Measurements from ENCODE around the gene ABCD1. TPM values are rescaled to one million over a fixed set of nuclear protein-coding genes. Genes with fewer than 3 reads are reported as not detected.

Gene ABCD1
- total RNA-seq, 1 experiment from 2014 or later = 86.6 TPM

- CTCF ChIA-PET = no interaction called here
- intact Hi-C loops (cut with micrococcal nuclease; ENCODE audit: unreplicated experiment) (no loop called here), in situ Hi-C loops (cut with HindIII; ENCODE audit: low pct_unique_long_range_greater_than_20kb, low sequenced_read_pairs) (no loop called here)
- Histone ChIP-seq H3K36me3 (ENCODE audit: control insufficient read depth, insufficient read depth, low read length) (no peaks in the 10 kb centered on the region; the same call in 1 of the 2 replicates), H3K4me1 (ENCODE audit: control insufficient read depth, insufficient read depth, low read length) (no peaks in the 10 kb centered on the region), H3K27ac (ENCODE audit: low read length) (no peak overlapping the region), H3K27me3 (ENCODE audit: control insufficient read depth, insufficient read depth, low read length) (no peaks in the 10 kb centered on the region), H3K4me3 (ENCODE audit: low read depth in 2 of 2, low read length in 2 of 2) (no peak overlapping the region), H3K9me3 (ENCODE audit: control insufficient read depth, insufficient read depth, low read depth, low read length) (no peaks in the 10 kb centered on the region)
- POLR2A ChIA-PET = no interaction called here
- no peak for DNase-seq (ENCODE audit: low read depth, low spot score)
- no TSS peak for BruUV-seq (replicated peaks)
- TF ChIP-seq POLR2AphosphoS5 (IDR thresholded peaks at IDR 0.05; ENCODE audit: low read depth, low read length) = no peak
- TF ChIP-seq, protein P1, sequence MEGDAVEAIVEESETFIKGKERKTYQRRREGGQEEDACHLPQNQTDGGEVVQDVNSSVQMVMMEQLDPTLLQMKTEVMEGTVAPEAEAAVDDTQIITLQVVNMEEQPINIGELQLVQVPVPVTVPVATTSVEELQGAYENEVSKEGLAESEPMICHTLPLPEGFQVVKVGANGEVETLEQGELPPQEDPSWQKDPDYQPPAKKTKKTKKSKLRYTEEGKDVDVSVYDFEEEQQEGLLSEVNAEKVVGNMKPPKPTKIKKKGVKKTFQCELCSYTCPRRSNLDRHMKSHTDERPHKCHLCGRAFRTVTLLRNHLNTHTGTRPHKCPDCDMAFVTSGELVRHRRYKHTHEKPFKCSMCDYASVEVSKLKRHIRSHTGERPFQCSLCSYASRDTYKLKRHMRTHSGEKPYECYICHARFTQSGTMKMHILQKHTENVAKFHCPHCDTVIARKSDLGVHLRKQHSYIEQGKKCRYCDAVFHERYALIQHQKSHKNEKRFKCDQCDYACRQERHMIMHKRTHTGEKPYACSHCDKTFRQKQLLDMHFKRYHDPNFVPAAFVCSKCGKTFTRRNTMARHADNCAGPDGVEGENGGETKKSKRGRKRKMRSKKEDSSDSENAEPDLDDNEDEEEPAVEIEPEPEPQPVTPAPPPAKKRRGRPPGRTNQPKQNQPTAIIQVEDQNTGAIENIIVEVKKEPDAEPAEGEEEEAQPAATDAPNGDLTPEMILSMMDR (IDR thresholded peaks at IDR 0.05) = no peak
- no peak for TF ChIP-seq SIN3A (IDR thresholded peaks at IDR 0.05; ENCODE audit: borderline replicate concordance, insufficient read depth, low read depth, low read length)
- TF ChIP-seq, protein P2, sequence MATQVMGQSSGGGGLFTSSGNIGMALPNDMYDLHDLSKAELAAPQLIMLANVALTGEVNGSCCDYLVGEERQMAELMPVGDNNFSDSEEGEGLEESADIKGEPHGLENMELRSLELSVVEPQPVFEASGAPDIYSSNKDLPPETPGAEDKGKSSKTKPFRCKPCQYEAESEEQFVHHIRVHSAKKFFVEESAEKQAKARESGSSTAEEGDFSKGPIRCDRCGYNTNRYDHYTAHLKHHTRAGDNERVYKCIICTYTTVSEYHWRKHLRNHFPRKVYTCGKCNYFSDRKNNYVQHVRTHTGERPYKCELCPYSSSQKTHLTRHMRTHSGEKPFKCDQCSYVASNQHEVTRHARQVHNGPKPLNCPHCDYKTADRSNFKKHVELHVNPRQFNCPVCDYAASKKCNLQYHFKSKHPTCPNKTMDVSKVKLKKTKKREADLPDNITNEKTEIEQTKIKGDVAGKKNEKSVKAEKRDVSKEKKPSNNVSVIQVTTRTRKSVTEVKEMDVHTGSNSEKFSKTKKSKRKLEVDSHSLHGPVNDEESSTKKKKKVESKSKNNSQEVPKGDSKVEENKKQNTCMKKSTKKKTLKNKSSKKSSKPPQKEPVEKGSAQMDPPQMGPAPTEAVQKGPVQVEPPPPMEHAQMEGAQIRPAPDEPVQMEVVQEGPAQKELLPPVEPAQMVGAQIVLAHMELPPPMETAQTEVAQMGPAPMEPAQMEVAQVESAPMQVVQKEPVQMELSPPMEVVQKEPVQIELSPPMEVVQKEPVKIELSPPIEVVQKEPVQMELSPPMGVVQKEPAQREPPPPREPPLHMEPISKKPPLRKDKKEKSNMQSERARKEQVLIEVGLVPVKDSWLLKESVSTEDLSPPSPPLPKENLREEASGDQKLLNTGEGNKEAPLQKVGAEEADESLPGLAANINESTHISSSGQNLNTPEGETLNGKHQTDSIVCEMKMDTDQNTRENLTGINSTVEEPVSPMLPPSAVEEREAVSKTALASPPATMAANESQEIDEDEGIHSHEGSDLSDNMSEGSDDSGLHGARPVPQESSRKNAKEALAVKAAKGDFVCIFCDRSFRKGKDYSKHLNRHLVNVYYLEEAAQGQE (IDR thresholded peaks at IDR 0.05; ENCODE audit: insufficient read depth in 1 of 2, low read depth in 2 of 2, low read length in 1 of 2) = no peak
- ATAC-seq = no peak
Measured at GRCh38 chrX:153701706-153702105, 22.9 kb upstream of the ABCD1 start.

DNA sequence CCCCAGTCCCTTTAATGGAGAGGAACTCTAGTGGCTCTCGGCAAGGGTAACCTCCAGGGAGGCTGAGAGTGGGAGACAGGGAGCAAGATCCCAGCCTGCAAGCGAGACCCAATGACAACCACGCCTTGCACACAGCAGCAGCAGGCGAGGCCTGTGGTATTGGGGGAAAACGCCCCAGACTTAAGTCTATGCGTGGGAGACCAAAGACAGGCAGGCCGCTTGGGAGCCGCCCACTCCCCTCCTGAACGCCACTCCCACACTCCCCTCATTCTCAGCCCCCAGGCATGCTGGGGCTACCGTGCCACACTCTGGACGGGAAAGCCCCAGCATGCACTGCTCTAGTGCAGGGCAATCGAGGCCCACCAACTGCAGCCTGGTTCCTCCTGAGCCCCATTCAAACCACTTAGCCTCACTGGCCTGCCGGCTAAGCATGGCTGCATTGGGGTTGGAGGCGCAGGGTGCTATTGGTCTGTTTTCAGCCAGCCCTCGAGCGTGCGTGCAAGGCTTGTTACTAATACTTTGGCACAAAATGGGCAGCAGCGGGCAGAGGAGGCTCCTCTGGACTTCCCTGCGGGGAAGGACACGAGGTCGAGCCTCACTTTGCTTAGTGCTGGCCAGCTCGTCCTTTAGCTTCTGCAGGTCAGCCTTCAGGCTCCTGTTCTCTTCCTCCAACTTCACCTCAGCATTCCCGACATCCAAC is 22.2 kb upstream of the ABCD1 start:
- ATAC-seq = no peak
- no TSS peak for BruUV-seq (replicated peaks)
- DNase-seq (ENCODE audit: low read depth, low spot score) = no peak
- Histone ChIP-seq H3K36me3 (ENCODE audit: control insufficient read depth, insufficient read depth, low read length) (no peaks in the 10 kb centered on the region; the same call in 1 of the 2 replicates), H3K4me1 (ENCODE audit: control insufficient read depth, insufficient read depth, low read length) (no peaks in the 10 kb centered on the region), H3K27ac (ENCODE audit: low read length) (no peak overlapping the region), H3K9me3 (ENCODE audit: control insufficient read depth, insufficient read depth, low read depth, low read length) (no peaks in the 10 kb centered on the region), H3K4me3 (ENCODE audit: low read depth in 2 of 2, low read length in 2 of 2) (no peak overlapping the region), H3K27me3 (ENCODE audit: control insufficient read depth, insufficient read depth, low read length) (no peaks in the 10 kb centered on the region)
- CTCF ChIA-PET = no interaction called here
- POLR2A ChIA-PET = no interaction called here
- in situ Hi-C loops (cut with HindIII; ENCODE audit: low pct_unique_long_range_greater_than_20kb, low sequenced_read_pairs) (no loop called here), intact Hi-C loops (cut with micrococcal nuclease; ENCODE audit: unreplicated experiment) (no loop called here)
- TF ChIP-seq POLR2AphosphoS5 (IDR thresholded peaks at IDR 0.05; ENCODE audit: low read depth, low read length) = no peak
- TF ChIP-seq SIN3A (IDR thresholded peaks at IDR 0.05; ENCODE audit: borderline replicate concordance, insufficient read depth, low read depth, low read length) = no peak
- TF ChIP-seq, protein P2 (IDR thresholded peaks at IDR 0.05; ENCODE audit: insufficient read depth in 1 of 2, low read depth in 2 of 2, low read length in 1 of 2) = no peak
- no peak for TF ChIP-seq TCF7L2 (IDR thresholded peaks at IDR 0.05; ENCODE audit: low read depth, low read length)
- TF ChIP-seq, protein P1 (IDR thresholded peaks at IDR 0.05) = no peak

Measured in Panc1 (cell line).